SU-DHL-6 (cell line): Measurements from ENCODE around the gene ELAVL2.

Experiments used
- H2AFZ ChIP-seq: fragments of 200-600 bp; sonication (generic); 2 replicates; pipeline ENCODE4 v1.6.1; 2014; ENCODE audit warnings: low read depth, mild to moderate bottlenecking, moderate library complexity, mixed read lengths, antibody characterized with exemption, low read length; ENCODE audit not compliant: severe bottlenecking
- H3F3A ChIP-seq: fragments of 200-600 bp; shearing (Covaris generic); 2 replicates; pipeline ENCODE4 v1.6.0; 2016; ENCODE audit warnings: antibody characterized with exemption, mild to moderate bottlenecking; ENCODE audit not compliant: insufficient read depth
- H3K27ac ChIP-seq: fragments of 200-600 bp; sonication (generic); 2 replicates; pipeline ENCODE4 v1.5.1; 2016; ENCODE audit warnings: low read depth, mild to moderate bottlenecking, low read length, moderate library complexity, mixed read lengths
- H3K27me3 ChIP-seq: fragments of 200-600 bp; sonication (generic), shearing (Covaris generic); 2 replicates; pipeline ENCODE4 v1.6.0; 2014; ENCODE audit warnings: mild to moderate bottlenecking, low read length
- H3K36me3 ChIP-seq: fragments of 200-600 bp; sonication (generic); 2 replicates; pipeline ENCODE4 v1.6.1; 2014; ENCODE audit warnings: mild to moderate bottlenecking, low read length, mixed read lengths
- H3K4me2 ChIP-seq: fragments of 300-600, 200-600 bp; shearing (Covaris generic), sonication (generic); 2 replicates; pipeline ENCODE4 v1.6.0; 2014; ENCODE audit warnings: low read length, low read depth, mild to moderate bottlenecking; ENCODE audit not compliant: poor library complexity, severe bottlenecking
- H3K4me3 ChIP-seq: fragments of 200-600 bp; sonication (generic); 2 replicates; pipeline ENCODE4 v1.5.1; 2014; ENCODE audit warnings: antibody characterized with exemption, low read length, mild to moderate bottlenecking, mixed read lengths; ENCODE audit not compliant: insufficient read depth, poor library complexity, severe bottlenecking
- H3K79me2 ChIP-seq: fragments of 200-600 bp; sonication (generic); 2 replicates; pipeline ENCODE4 v1.6.1; 2014; ENCODE audit warnings: mild to moderate bottlenecking, low read length, moderate library complexity; ENCODE audit not compliant: insufficient read depth
- H3K9ac ChIP-seq: fragments of 200-600 bp; sonication (generic); 2 replicates; pipeline ENCODE4 v1.7.0; 2014; ENCODE audit warnings: mild to moderate bottlenecking, low read length
- H3K9me2 ChIP-seq: fragments of 200-600 bp; sonication (generic); replicated peaks from 2 replicates; pipeline ENCODE4 v1.6.1; 2014; ENCODE audit warnings: low read length; ENCODE audit not compliant: insufficient read depth
- H3K9me3 ChIP-seq: fragments of 200-600 bp; sonication (generic); 2 replicates; pipeline ENCODE4 v1.6.1; 2014; ENCODE audit warnings: low read length, mixed read lengths; ENCODE audit not compliant: insufficient read depth
- H4K20me1 ChIP-seq: fragments of 200-600 bp; sonication (generic); 2 replicates; pipeline ENCODE4 v1.6.1; 2014; ENCODE audit warnings: low read depth, mild to moderate bottlenecking, antibody characterized with exemption, low read length, moderate library complexity, mixed read lengths
- EZH2phosphoT487 ChIP-seq: fragments of 200-600 bp; sonication (generic), shearing (Covaris generic); conservative IDR thresholded peaks from 2 replicates; pipeline ENCODE4 v1.6.1; 2018; ENCODE audit warnings: mild to moderate bottlenecking, antibody characterized with exemption, low read length, moderate library complexity, mixed read lengths
- TF ChIP-seq, protein P1 (sequence below): fragments of 200-600 bp; sonication (generic); IDR thresholded peaks from one replicate; pipeline ENCODE4 v1.5.1; 2017; ENCODE audit warnings: antibody characterized with exemption, mild to moderate bottlenecking, low read length, moderate library complexity; ENCODE audit not compliant: insufficient read depth, poor library complexity, severe bottlenecking

ELAVL2 gene

DNA sequence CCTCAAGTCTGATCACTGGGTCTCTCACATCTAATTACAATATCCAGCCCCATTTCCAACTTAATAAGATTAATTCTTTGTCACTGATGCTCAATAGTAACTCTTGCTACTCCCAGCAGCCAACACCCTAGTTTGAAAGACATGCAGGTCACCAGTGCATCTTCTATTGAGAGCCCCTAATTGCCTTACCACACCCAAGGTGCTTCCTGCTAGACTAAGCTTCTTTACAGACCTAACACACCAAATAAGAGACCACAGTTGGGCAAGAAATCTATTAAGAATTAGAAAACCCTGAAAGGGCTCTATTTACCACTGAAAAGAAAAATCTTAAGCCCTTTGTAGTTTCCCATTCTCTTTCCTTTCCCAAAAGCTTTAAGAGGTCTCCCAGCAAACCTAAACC lies 26.5 kb downstream of the ELAVL2 start:
- no peaks in the 10 kb centered on the region for H3K27me3 ChIP-seq
- H3K36me3 ChIP-seq, result no peaks in the 10 kb centered on the region
- H3K4me2 ChIP-seq, result no peak overlapping the region
- H3K9ac ChIP-seq, result no peak overlapping the region
- no peak overlapping the region for H3K4me3 ChIP-seq
- no peak for TF ChIP-seq EZH2phosphoT487
- TF ChIP-seq, protein P1, sequence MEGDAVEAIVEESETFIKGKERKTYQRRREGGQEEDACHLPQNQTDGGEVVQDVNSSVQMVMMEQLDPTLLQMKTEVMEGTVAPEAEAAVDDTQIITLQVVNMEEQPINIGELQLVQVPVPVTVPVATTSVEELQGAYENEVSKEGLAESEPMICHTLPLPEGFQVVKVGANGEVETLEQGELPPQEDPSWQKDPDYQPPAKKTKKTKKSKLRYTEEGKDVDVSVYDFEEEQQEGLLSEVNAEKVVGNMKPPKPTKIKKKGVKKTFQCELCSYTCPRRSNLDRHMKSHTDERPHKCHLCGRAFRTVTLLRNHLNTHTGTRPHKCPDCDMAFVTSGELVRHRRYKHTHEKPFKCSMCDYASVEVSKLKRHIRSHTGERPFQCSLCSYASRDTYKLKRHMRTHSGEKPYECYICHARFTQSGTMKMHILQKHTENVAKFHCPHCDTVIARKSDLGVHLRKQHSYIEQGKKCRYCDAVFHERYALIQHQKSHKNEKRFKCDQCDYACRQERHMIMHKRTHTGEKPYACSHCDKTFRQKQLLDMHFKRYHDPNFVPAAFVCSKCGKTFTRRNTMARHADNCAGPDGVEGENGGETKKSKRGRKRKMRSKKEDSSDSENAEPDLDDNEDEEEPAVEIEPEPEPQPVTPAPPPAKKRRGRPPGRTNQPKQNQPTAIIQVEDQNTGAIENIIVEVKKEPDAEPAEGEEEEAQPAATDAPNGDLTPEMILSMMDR, result no peak
- no peak overlapping the region for H2AFZ ChIP-seq
- no peaks in the 10 kb centered on the region for H3K9me3 ChIP-seq
- no peaks in the 10 kb centered on the region for H3K79me2 ChIP-seq
- H3K27ac ChIP-seq, result no peak overlapping the region
- no peaks in the 10 kb centered on the region for H3K9me2 ChIP-seq
- H4K20me1 ChIP-seq, result no peaks in the 10 kb centered on the region
- no peaks in the 10 kb centered on the region for H3F3A ChIP-seq

DNA sequence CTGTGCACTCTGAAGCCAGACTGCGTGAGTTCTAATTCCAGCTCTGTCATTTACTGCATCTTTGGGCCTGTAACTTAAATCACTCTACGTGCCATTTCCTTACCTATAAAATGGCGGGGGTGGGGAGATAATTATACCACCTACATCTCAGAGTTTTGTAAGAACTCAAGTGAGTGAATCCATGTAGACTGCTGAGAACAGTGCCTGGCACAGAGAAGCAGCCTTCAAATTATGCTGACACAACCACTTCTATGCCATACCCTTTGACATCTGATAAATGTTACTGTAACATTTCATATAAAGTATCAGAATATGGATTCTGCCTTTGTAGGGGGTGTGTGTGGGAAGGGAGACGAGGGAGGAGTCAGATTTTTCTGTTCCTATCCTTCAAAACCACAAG lies 27.7 kb downstream of the ELAVL2 start:
- H3F3A ChIP-seq, result no peaks in the 10 kb centered on the region
- H3K27ac ChIP-seq, result no peak overlapping the region
- H2AFZ ChIP-seq, result no peak overlapping the region
- H3K9ac ChIP-seq, result no peak overlapping the region
- H3K9me2 ChIP-seq, result no peaks in the 10 kb centered on the region
- H3K4me3 ChIP-seq, result no peak overlapping the region
- no peaks in the 10 kb centered on the region for H3K27me3 ChIP-seq
- H4K20me1 ChIP-seq, result no peaks in the 10 kb centered on the region
- no peaks in the 10 kb centered on the region for H3K9me3 ChIP-seq
- H3K36me3 ChIP-seq, result no peaks in the 10 kb centered on the region
- no peaks in the 10 kb centered on the region for H3K79me2 ChIP-seq
- H3K4me2 ChIP-seq, result no peak overlapping the region
- TF ChIP-seq, protein P1, result no peak
- no peak for TF ChIP-seq EZH2phosphoT487

DNA sequence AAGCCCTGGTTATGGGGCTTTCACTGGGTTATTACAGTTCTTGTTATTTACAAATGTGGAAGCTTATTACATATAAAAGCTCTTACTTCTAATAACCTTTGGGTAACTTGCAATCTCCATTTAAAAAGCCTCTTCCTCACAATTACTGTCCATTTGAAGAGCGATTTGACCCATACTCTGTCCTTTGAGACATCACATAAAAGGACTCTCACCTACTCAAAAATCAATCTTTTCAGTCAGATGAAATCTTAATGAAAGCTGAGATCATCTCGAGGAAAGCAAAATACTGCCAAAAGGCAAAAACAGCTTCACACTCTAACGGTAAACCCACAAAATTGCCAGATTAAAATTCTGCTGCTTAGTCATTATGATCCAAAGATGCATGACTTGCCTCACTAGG lies 29.8 kb downstream of the ELAVL2 start:
- H4K20me1 ChIP-seq, result no peaks in the 10 kb centered on the region
- no peak overlapping the region for H3K4me2 ChIP-seq
- H3K9me3 ChIP-seq, result no peaks in the 10 kb centered on the region
- H3K36me3 ChIP-seq, result no peaks in the 10 kb centered on the region
- H3F3A ChIP-seq, result no peaks in the 10 kb centered on the region
- H3K27me3 ChIP-seq, result no peaks in the 10 kb centered on the region
- H3K9ac ChIP-seq, result no peak overlapping the region
- H3K79me2 ChIP-seq, result no peaks in the 10 kb centered on the region
- no peak overlapping the region for H3K4me3 ChIP-seq
- no peak overlapping the region for H2AFZ ChIP-seq
- no peak for TF ChIP-seq EZH2phosphoT487
- TF ChIP-seq, protein P1, result no peak
- H3K9me2 ChIP-seq, result no peaks in the 10 kb centered on the region
- no peak overlapping the region for H3K27ac ChIP-seq
